Fibroblast of the aortic adventitia (primary cell): Measurements from ENCODE around the gene LOC128125822.

Experiments
- DNase-seq: peaks from one replicate; pipeline ENCODE4 v3.0.0-alpha.2; 2010; ENCODE audit warnings: low read depth
- H3K4me3 ChIP-seq: 2 replicates; pipeline ENCODE4 v1.5.1; 2011; ENCODE audit warnings: low read depth, mild to moderate bottlenecking, control low read depth, low read length, moderate library complexity
- TF ChIP-seq, protein P1 (sequence below): IDR thresholded peaks from 2 replicates; pipeline ENCODE4 v1.5.1; 2011; ENCODE audit warnings: mild to moderate bottlenecking, low read length, control low read depth, inconsistent platforms; ENCODE audit not compliant: insufficient read depth

LOC128125822 gene

GRCh38 chr6:63543001-63543400 lies 29.3 kb upstream of the LOC128125822 start:
- TF ChIP-seq, protein P1, sequence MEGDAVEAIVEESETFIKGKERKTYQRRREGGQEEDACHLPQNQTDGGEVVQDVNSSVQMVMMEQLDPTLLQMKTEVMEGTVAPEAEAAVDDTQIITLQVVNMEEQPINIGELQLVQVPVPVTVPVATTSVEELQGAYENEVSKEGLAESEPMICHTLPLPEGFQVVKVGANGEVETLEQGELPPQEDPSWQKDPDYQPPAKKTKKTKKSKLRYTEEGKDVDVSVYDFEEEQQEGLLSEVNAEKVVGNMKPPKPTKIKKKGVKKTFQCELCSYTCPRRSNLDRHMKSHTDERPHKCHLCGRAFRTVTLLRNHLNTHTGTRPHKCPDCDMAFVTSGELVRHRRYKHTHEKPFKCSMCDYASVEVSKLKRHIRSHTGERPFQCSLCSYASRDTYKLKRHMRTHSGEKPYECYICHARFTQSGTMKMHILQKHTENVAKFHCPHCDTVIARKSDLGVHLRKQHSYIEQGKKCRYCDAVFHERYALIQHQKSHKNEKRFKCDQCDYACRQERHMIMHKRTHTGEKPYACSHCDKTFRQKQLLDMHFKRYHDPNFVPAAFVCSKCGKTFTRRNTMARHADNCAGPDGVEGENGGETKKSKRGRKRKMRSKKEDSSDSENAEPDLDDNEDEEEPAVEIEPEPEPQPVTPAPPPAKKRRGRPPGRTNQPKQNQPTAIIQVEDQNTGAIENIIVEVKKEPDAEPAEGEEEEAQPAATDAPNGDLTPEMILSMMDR, result no peak
- H3K4me3 ChIP-seq, result no peak overlapping the region
- DNase-seq, result no peak

- DNase-seq, result no peak
- no peak overlapping the region for H3K4me3 ChIP-seq
- TF ChIP-seq, protein P1, result no peak
Measured at GRCh38 chr6:63543982-63544381, 28.3 kb upstream of the LOC128125822 start.

DNA sequence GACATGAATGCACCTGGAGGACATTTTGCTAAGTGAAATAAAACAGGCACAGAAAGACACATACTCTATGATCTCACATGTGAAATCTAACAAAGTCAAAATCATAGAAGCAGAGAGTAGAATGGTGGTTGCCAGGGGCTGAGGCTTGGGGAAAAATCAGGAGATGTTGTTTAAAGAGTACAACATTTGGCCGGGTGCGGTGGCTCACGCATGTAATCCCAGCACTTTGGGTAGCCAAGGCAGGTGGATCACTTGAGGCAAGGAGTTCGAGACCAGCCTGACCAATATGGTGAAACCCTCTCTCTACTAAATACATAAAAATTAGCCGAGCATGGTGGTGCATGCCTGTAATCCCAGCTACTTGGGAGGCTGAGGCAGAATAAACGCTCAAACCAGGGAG lies 26.0 kb upstream of the LOC128125822 start:
- DNase-seq, result no peak
- TF ChIP-seq, protein P1, result no peak
- no peak overlapping the region for H3K4me3 ChIP-seq

DNA sequence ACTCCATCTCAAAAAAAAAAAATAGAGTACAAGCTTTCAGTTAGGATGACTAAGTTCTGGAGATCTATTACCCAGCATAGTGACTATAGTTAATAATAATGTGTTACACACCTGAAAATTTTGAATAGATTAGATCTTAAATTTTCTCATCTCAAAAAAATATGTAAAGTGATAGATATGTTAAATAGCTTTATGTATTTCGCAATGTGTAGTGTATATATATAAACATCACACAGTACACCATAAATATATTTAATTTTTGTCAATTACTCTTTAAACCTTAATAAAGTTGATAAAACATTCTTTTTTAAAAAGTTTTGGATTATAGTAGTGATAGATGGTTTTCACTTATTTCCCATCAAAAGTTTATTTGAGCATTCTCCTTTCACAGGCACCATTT lies 25.6 kb upstream of the LOC128125822 start:
- no peak overlapping the region for H3K4me3 ChIP-seq
- no peak for DNase-seq
- TF ChIP-seq, protein P1, result no peak

DNA sequence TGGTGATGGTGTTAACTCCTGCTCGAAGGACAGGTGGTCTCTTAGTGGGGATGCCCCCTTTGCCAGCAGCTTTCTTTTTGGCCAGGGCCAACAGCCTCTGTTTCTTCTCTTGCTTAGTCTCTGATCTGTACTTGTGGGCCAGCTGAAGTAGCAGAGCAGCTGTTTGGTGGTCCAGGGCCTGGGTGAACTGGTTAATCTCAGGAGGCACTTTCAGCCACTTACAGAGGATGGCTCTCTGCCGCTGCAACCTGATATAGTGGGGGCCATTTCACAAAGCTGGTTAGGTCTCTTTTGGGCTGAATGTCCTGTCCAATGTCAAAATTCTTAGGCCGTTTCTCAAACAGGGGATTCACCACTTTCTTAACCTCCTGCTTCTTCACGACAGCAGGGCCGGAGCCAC lies 23.2 kb upstream of the LOC128125822 start:
- TF ChIP-seq, protein P1, result no peak
- DNase-seq, result no peak
- no peak overlapping the region for H3K4me3 ChIP-seq

- TF ChIP-seq, protein P1, result no peak
- no peak for DNase-seq
- H3K4me3 ChIP-seq, result no peak overlapping the region
Measured at GRCh38 chr6:63553208-63553607, 19.1 kb upstream of the LOC128125822 start.

- TF ChIP-seq, protein P1, result no peak
- no peak for DNase-seq
- H3K4me3 ChIP-seq, result no peak overlapping the region
Measured at GRCh38 chr6:63553900-63554299, 18.4 kb upstream of the LOC128125822 start.
